Fibroblast of skin of back (primary cell): ENCODE data around the gene LINC00632.

Experiments
- DNase-seq: peaks from one replicate; pipeline ENCODE4 v3.0.0-alpha.2; 2013

Gene LINC00632

GRCh38 chrX:140765043-140765784, 55.7 kb downstream of the LINC00632 start:
- DNase-seq, result peak; percentile 72

GRCh38 chrX:140766024-140766611, 56.6 kb downstream of the LINC00632 start:
- peak; percentile 67 for DNase-seq

- peak; percentile 39 for DNase-seq
Measured at GRCh38 chrX:140767646-140768045, 58.1 kb downstream of the LINC00632 start.

GRCh38 chrX:140775211-140775610, 65.7 kb downstream of the LINC00632 start:
- DNase-seq, result no peak

- DNase-seq, result no peak
Measured at GRCh38 chrX:140776320-140776719, 66.8 kb downstream of the LINC00632 start.

GRCh38 chrX:140794642-140795041, 85.1 kb downstream of the LINC00632 start:
- no peak for DNase-seq

- DNase-seq, result peak; percentile 4
Measured at GRCh38 chrX:140799216-140799615, 89.7 kb downstream of the LINC00632 start.

- no peak for DNase-seq
Measured at GRCh38 chrX:140804292-140804691, 94.7 kb downstream of the LINC00632 start.

GRCh38 chrX:140815868-140816267, 106.3 kb downstream of the LINC00632 start:
- DNase-seq, result peak; percentile 25

- DNase-seq, result peak; percentile 8
Measured at GRCh38 chrX:140817943-140818342, 108.4 kb downstream of the LINC00632 start.

GRCh38 chrX:140821280-140821679, 111.7 kb downstream of the LINC00632 start:
- no peak for DNase-seq

- DNase-seq, result no peak
Measured at GRCh38 chrX:140822184-140822583, 112.6 kb downstream of the LINC00632 start.

GRCh38 chrX:140822861-140823260, 113.3 kb downstream of the LINC00632 start:
- DNase-seq, result no peak

- DNase-seq, result no peak
Measured at GRCh38 chrX:140836874-140837273, 127.3 kb downstream of the LINC00632 start.
